GM20431 (cell line): ENCODE data around the gene SPAG16.

Experiments used
- in situ Hi-C: fragments of 300-500 bp; cut with MseI, MboI; formaldehyde crosslinking; loops from one replicate; pipeline ENCODE4 v1.15.0; 2020; ENCODE audit warnings: low sequenced_read_pairs; ENCODE audit not compliant: unreplicated experiment

SPAG16 gene

DNA sequence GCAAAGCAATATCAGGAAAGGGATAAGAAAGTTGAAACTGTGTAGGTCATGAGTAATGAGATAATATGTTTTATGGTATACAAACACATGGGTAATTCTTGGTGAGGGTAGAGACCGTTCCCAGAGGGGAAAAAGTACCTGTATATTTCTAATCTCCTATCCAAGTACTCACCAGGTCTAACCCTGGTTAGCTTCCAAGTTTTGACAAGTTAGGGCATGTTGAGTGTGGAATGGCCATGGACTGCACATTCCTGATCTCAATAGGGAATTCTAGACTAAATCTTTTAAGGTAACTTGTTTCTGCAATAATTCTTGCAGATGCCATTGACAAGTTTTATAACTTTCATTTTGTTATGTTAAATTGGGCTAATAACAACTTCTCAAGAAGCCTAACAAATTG is 216.6 kb downstream of the SPAG16 start:
- in situ Hi-C loops = no loop called here

DNA sequence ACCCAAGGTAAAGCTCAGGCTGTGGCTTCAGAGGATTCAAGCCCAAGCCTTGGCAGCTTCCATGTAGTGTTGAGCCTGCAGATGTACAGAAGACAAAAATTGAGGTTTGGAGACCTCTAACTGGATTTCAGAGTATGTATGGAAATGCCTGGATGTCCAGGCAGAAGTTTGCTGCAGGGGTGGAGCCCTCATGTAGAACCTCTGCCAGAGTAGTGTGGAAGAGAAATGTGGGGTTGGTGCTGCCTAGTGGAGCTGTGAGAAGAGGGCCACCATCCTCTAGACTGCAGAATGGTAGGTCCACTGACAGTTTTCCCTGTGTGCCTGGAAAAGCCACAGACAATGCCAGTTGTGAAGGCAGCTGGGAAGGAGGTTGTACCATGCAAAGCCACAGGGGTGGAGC is 239.9 kb downstream of the SPAG16 start:
- in situ Hi-C loops = no loop called here

DNA sequence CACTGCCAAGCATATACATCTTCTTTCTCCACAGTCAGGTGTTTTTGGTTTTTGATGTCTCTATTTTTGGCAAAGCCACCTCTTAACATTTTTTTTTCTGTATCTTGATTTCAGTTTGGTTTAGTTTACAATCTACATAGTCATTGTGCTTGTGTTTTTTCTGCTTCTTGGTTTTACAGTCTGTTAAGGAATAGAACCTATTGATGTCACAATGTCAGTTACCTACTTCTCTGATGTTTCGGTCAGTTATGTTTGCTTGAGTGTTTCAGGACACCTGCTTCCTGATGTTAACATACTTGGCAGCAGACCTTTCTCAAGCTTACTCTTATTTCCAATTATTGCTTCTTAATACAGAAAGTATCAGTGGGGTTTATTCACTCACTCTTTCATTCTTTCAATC is 253.3 kb downstream of the SPAG16 start:
- in situ Hi-C loops = no loop called here

DNA sequence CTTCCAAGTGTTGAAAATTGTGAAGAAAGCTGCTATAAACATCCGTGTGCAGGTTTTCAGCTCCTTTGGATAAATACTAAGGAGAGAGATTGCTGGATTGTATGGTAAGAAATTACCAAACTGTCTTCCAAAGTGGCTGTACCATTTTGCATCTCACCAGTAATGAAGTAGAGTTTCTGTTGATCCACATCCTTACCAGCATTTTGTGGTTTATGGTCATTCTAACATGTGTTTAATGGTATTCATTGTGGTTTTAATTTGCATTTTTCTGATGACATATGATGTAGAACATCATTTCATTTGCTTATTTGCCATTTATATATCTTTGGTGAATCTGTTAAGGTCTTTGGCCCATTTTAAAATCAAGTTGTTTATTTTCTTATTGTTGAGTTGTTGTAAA is 260.7 kb downstream of the SPAG16 start:
- in situ Hi-C loops = no loop called here

DNA sequence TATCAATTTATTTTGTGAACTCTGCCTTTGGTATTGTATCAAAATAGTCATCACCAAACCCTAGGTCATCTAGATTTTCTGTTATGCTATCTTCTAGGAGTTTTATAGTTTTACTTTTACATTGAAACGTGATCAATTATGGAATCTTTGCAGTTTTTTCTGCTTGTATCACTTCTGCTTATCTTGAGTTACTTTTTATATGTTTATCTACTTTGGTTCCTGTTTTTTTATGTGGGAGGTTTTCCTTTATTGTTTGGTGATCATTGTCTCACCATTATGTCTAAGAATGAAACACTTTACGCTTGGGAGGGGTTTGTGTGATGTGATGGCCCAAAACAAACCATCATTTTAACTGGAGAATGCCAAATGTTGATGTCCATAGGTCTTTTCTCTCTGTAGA is 261.2 kb downstream of the SPAG16 start:
- in situ Hi-C loops = no loop called here

DNA sequence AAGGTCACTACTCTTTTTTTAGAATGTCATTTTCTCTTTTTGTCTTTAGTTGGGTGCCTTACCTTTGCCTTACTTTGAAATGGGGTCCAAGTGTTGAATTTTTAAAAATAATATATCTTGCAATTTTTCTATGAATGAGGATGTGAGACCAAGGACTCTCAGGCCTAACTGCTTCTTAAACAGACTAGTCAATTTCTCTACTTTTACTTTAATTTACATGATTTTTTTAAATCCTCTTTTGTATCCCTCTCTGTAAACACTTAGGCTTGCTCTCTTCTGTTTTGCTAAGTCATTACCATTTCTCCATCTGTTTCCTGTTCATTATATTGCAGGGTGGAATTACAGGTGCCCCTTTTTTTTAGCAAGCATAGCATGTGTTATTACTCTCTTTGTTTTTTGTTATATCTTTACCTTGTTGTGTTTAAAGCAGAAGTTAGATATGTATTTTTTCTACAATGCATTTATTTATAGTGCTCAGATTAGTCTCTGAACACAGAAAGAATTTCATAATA is 261.8 kb downstream of the SPAG16 start:
- in situ Hi-C loops = no loop called here

DNA sequence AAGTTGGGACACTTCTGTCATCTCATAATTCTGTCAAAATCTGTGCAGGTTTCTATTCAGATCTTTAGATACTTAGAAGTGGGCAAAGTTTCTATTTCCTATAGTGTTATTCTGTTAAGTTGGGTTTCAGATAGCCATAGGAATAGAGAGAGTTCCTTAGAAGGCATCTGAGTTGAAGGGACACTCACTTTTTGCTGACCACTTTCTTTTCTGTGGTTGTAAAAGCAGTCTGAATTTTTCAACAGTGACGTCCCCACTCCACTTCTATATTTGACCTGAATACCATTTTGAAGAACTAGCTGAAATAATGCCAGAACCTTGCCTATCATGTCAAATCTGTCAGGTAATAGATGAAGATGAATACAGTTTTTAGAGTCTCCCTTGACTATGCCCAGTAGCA is 267.3 kb downstream of the SPAG16 start:
- in situ Hi-C loops = no loop called here

DNA sequence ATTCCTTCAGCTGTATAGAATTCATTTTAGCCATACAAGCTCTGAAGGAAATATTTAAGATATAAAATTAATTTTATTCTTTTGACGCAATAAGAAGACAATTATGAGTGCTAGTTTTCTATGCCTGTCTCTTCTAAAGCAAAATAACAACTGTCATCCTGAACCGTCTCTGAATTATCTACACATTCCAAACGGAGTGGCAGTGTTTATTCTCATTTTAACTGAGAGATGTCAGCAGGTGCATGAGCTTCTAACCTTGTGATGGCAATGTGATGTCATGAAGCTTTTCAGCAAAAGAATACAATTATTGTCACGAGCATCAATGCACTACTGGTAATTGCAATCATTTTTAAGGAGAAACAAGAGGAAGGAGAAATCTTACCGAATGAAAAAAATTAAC is 274.8 kb downstream of the SPAG16 start:
- in situ Hi-C loops = no loop called here

DNA sequence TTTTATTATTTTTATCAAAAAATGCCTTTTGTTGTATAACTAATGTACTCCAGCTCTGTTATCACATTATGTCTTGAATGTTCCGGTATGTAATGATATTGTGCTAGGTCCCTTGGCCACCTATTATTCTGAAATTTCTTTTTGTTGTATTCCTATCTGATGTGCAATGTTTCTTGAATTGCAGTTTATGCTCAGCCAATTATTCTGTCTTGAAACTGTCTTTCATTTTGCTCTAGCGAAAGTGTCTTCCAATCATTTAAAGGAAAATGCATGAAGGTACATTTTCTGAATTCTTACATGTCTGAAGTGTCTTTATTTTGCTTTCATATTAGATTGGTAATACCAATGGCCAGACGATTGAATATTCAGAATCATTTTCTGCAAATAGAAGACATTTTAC is 277.5 kb downstream of the SPAG16 start:
- in situ Hi-C loops = no loop called here

DNA sequence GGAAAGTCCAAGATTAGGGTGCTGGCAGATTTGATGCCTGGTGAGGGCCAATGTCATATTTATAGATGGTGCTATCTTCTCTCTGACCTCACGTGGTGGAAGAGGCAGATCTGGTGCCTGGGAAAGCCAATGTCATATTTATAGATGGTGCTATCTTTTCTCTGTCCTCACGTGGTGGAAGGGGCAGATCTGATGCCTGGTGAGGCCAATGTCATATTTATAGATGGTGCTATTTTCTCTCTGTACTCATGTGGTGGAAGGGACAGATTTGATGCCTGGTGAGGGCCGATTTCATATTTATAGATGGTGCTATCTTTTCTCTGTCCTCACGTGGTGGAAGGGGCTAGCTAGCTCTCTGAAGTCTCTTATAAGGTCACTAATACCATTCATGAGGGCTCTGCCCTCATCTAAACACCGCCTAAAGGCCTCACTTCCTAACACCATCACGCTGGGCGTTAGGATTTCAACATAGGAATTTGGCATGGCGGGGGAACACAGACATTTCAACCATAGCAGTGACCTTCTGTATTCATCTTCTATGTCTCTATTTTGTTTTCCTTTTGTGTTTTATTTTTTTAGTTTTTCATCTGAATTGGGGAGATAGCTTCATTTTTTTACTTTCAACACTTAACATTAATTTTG is 278.4 kb downstream of the SPAG16 start:
- in situ Hi-C loops = no loop called here

DNA sequence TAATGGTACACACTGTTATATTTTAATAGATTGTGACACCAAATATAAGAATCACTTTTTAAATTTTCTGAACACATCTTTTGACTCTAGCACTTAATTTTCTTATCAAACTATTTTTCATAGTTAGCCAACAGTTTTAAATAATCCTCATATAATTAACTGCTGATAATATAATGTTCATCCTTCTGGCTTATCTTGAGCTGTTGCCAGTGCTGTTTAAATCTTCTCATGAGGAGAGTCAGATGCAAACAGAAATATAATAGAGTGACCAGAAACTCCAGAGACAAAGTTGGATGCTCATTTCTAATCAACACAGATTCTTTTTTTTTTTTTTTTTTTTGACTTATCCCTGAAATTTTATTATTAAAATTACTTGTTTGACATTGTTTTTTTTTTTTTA is 282.6 kb downstream of the SPAG16 start:
- in situ Hi-C loops = no loop called here

DNA sequence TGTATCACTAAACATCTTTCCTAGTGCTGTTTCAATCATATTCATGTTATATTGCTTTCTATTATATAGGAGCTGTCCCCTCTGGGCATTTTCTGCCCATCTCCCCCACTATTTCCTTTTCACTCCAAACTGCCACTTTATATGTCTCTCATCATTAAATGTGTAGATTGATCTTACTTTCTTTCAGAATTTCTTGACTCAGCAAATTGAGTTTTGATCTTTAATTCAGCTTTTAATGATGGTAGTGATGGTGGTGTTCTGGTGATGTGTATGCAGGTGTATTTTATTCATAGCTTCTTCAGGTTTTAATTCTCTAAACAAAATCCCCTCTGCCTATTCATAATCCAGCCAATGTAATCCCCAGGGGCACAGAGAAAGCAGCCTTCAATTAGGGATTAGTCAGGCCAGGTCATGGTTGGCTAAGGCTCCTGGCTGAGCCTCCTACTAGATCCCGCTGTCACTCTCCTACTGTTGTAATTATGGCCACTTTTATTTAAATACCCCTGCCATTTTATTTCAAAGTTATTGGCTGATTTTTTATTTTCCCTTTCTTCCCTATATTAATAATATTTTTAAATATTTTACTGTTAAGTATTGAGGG is 325.4 kb downstream of the SPAG16 start:
- in situ Hi-C loops = no loop called here

DNA sequence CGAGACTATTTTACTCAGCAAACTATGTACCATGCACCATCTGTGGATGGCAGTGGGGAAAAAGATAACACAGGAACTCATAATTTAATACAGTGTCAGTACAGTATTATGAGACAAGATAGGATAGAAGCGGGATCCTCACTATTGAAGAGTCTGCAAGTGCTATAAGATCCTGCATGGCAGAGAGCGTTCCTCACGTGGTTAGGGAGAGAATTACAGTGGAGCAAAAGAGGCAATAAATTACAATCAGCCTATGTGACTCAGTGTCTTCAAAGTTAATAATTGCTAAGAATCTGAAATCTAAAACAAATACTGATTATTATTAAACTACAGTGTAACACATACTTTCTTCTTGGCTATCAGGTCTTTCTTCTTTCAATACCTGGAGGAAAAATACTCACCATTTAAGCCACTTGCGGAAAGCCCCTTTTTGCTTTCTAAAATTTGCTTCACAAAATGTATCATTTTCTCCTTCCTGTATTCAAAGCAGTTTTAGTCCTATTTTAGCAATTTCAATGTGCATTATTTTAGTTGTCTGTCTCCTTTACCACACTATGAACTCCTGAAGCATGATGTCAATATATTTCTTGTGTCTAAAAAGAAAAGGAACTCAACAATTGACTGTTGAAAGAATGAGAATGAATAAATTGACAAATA is 342.9 kb downstream of the SPAG16 start:
- in situ Hi-C loops = no loop called here

DNA sequence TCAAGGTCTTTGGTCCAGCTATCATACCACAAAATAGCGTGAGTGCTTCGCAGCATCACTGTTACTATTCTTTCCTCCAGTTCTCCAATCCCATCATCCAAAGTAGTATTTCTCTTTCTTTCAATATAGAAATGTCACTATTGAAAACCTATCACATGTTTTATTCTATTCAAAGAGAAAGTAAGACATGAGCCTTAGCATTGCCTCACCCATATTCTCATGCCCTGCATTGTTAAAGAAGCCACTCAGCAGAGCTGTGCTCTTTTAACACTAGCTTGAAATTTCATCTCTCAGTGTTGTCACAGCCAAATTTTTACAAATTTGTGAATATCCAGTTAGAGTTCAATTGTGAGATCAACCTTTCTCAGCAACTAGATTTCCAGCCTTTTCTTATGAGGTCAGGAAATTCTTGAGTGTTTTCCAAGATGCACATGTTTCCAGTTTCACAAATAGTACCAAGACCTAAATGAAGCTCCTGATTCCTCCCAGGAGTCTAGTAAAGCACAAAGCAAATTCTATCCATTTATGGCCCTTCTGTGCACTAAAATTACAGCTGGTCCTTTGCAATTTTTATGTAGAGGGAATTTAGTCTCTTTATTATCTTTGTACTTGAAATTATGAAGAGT is 343.7 kb downstream of the SPAG16 start:
- in situ Hi-C loops = no loop called here

DNA sequence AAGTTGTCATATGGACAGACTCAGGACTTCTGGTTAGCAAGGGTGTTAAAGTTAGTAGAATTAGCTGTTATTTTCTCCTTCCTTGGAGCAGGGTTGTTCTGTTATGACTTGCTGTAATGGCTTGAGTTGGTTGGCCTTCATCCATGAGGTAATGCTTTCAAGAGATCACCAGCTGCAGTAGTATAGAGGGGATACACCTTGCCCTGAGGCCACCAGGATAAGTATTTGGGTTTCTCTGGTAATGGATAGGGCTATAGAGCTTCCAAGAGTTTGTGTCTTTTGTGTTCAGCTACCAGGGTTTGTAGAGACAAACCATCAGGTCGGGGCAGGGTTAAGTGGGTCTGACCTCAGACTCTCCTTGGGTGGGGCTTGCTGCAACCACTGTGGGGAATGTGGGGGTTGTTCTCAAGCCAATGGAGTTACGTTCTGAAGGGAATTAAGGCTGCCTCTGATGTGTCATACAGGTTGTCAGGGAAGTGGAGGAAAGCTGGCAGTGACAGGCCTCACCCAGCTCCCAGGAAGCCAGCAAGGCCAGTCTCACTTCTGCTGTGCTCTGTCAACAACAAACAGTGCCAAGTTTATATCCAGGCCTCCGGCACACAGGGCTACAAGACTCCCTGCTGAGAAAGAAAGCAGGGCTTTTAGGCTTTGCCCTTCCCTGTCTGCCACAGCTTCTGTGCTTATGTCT is 356.6 kb downstream of the SPAG16 start:
- in situ Hi-C loops = no loop called here

DNA sequence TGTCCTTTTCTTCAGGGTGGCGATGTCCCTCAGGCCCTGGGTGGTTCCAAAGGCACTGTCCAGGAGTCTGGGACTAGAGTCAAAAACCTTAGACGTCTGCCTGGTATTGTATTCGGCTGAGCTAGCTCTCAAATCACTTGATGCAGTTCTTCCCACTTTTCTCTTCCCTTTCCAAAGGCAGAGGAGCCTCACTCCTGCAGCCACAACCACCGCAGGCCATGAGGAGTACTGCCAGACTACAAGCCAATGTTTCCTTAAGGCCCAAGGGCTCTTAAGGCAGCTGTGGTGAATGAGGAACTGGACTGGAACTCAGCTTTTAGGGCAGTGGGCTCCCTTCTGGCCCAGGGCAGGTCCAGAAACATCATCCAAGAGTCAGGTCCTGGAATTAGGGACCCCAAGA is 360.7 kb downstream of the SPAG16 start:
- in situ Hi-C loops = no loop called here

DNA sequence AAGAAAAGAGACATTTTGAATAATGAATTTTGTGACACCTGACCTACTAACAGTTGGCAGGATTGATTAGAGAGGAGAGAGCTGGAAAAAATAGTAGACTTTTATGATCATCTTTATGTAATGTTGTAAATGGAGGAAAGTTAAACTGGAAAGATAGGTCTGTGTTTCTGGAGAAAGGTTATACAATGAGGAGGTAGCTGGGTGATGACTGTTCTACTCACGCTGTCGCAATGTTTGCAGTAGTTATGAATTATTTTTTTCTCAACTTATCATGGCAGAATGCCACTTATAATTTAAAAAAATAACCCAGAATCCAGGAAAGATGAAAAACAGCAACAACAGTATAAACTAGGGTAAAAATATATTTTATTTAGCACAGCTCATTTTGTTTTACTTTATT is 364.9 kb downstream of the SPAG16 start:
- in situ Hi-C loops = no loop called here

DNA sequence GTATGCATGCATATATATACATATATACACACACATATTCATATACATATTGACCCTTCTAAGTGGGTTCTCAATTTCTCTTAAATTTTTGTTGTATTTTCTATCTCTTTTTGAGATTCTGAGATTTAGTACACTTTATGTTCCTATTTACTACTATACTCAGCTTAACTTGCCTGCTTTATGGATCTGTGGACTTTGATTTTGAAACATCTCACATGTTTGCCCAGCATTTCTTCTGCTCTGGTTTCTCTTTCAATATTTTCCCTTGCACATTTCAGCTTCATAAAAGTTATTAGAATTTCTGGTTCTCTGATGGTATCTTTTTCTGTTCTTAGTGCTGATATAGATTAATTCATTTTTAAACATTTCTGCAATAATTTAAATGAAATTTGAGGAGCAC is 380.6 kb downstream of the SPAG16 start:
- in situ Hi-C loops = no loop called here

DNA sequence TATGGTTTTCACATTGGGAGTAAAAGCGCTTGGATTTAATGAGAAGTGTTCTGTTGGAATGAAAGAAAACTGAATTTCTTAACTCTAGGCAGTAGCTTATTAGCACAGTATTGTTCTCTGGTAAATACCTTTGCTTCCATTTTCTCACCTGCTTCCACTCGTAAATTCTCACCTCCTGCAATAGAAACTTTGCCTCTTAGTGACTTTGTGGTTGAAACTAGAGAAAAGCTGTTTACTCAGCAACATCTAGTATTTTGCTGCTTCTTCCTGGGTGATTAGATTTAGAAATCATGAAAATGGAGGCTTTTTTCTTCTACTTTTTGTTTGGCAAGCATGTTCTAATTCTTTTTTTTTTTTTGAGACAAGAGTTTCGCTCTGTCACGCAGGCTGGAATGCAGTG is 385.4 kb downstream of the SPAG16 start:
- in situ Hi-C loops = no loop called here

DNA sequence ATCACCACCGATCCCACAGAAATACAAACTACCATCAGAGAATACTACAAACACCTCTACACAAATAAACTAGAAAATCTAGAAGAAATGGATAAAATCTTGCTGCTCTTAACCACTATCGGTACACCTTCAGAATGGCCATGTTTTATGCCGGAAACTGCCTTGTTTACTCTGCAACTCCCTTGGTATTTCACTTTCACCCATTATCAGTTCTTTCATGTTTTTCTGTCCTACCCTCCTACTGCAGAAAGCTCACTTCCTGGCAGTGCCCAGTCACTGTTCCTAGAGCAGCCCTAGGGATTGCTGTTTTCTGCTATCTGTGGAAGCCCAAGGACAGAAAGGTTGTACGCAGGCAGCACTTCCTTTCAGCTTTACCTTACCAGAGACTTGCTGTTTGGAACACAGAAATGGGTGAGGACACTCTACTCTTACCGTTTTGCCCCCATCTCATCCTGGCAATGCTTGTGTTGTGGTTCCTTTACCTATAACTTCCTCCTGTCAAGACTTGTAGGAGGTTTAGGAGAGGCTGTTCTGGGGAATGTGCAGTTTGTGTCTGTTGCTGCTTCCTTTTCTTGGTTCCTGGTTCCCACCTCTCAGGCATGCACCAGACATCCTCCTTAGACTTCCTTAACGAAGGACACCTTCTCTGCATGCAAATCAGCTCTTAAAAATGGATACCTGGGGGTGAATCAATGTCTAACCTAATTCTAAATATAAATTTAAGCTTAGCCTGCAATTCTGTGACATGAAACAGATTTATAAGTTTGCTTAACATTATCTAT is 394.4 kb downstream of the SPAG16 start:
- in situ Hi-C loops = no loop called here
